Retinal pigment epithelial cell (primary cell): ENCODE results near the gene TCN1.
"Not testable (repeated sequence)": the region's sequence is repeated elsewhere in the genome, so short reads cannot be mapped to it uniquely, and the experiment has no call there.

Experiments used
- DNase-seq: peaks from one replicate; pipeline ENCODE4 v3.0.0-alpha.2; 2010; ENCODE audit warnings: low read depth
- H3K4me3 ChIP-seq: 2 replicates; pipeline ENCODE4 v1.5.1; 2011; ENCODE audit warnings: mild to moderate bottlenecking, low read length, control low read depth, moderate library complexity
- CTCF ChIP-seq: conservative IDR thresholded peaks from 2 replicates; pipeline ENCODE4 v1.5.1; 2011; ENCODE audit warnings: low read depth, low read length, control low read depth, inconsistent platforms

TCN1 gene

GRCh38 chr11:59866397-59866796 is at the start of gene TCN1:
Gene TCN1, minus strand, starts transcription at chr11:59866487. Its CDS starts 17 bp downstream, at chr11:59866470.
- H3K4me3 ChIP-seq, result no peak within 1 kb of the TSS
- DNase-seq, result no peak

GRCh38 chr11:59903569-59903968 is 37.3 kb upstream of the TCN1 start:
- not testable (repeated sequence) for DNase-seq, H3K4me3 ChIP-seq

More at GRCh38 chr11:59866397-59866796, at the start of gene TCN1:
- TF ChIP-seq CTCF, result no peak

- DNase-seq, result peak; percentile 86
- no peak for TF ChIP-seq CTCF
- no peak overlapping the region for H3K4me3 ChIP-seq
These were observed 35.0 kb upstream of the TCN1 start for GRCh38 chr11:59901306-59901705.

GRCh38 chr11:59900366-59901126 is 34.3 kb upstream of the TCN1 start:
- DNase-seq, result no peak
- no peak for TF ChIP-seq CTCF
- no peak overlapping the region for H3K4me3 ChIP-seq

- no peak for TF ChIP-seq CTCF
- H3K4me3 ChIP-seq, result no peak overlapping the region
- DNase-seq, result no peak
These were observed 33.2 kb upstream of the TCN1 start for GRCh38 chr11:59899532-59899931.

GRCh38 chr11:59898650-59899049 is 32.4 kb upstream of the TCN1 start:
- H3K4me3 ChIP-seq, result no peak overlapping the region
- TF ChIP-seq CTCF, result no peak
- no peak for DNase-seq

- no peak for DNase-seq
- TF ChIP-seq CTCF, result no peak
- H3K4me3 ChIP-seq, result no peak overlapping the region
These were observed 31.8 kb upstream of the TCN1 start for GRCh38 chr11:59898046-59898445.
